HepG2 (cell line): ENCODE results near the gene RUVBL1. TPM values are rescaled to one million over a fixed set of nuclear protein-coding genes. Genes with fewer than 3 reads are reported as not detected.

Source experiments
- ARID5B ChIP-seq: IDR thresholded peaks from 2 replicates; pipeline ENCODE4 v1.4.0; 2020; ENCODE audit warnings: mild to moderate bottlenecking, missing genetic modification reagents
- EEA1 ChIP-seq: sonication (generic); formaldehyde crosslinking; IDR thresholded peaks from 2 replicates; pipeline ENCODE4 v1.5.1; 2020; ENCODE audit warnings: mild to moderate bottlenecking, missing genetic modification reagents, borderline replicate concordance
- HHEX ChIP-seq: IDR thresholded peaks from 2 replicates; pipeline ENCODE4 v1.6.1; 2016; ENCODE audit warnings: control low read depth
- IRF2 ChIP-seq: IDR thresholded peaks from 2 replicates; pipeline ENCODE4 v1.6.1; 2018; ENCODE audit warnings: missing genetic modification reagents, missing compliant biosample characterization
- MED1 ChIP-seq: sonication (generic); formaldehyde crosslinking; IDR thresholded peaks from 2 replicates; pipeline ENCODE4 v1.4.0; 2020; ENCODE audit warnings: missing genetic modification reagents
- MEIS1 ChIP-seq: sonication (generic); formaldehyde crosslinking; IDR thresholded peaks from 2 replicates; pipeline ENCODE4 v1.9.0; 2021; ENCODE audit warnings: mild to moderate bottlenecking, missing genetic modification reagents, moderate library complexity, borderline replicate concordance
- MEIS2 ChIP-seq: sonication (generic); formaldehyde crosslinking; IDR thresholded peaks from 2 replicates; pipeline ENCODE4 v1.9.0; 2021; ENCODE audit warnings: mild to moderate bottlenecking, missing genetic modification reagents
- MIER3 ChIP-seq: IDR thresholded peaks from 2 replicates; pipeline ENCODE4 v1.6.1; 2016; ENCODE audit warnings: missing compliant biosample characterization, borderline replicate concordance
- NPAS2 ChIP-seq: sonication (generic); formaldehyde crosslinking; IDR thresholded peaks from 2 replicates; pipeline ENCODE4 v1.8.0; 2022; ENCODE audit warnings: mild to moderate bottlenecking, missing genetic modification reagents, borderline replicate concordance
- RELA ChIP-seq: sonication (generic); formaldehyde crosslinking; IDR thresholded peaks from 2 replicates; pipeline ENCODE4 v1.4.0; 2020; ENCODE audit warnings: missing genetic modification reagents
- RFXAP ChIP-seq: sonication (generic); formaldehyde crosslinking; IDR thresholded peaks from 2 replicates; pipeline ENCODE4 v1.4.0; 2020; ENCODE audit warnings: missing genetic modification reagents, borderline replicate concordance
- SOX5 ChIP-seq: IDR thresholded peaks from 2 replicates; pipeline ENCODE4 v1.6.1; 2016; ENCODE audit warnings: borderline replicate concordance
- SP5 ChIP-seq: IDR thresholded peaks from 2 replicates; pipeline ENCODE4 v1.6.1; 2016; ENCODE audit warnings: low read depth, borderline replicate concordance
- TCF7 ChIP-seq: sonication (generic); IDR thresholded peaks from 2 replicates; pipeline ENCODE4 v1.6.1; 2016; ENCODE audit warnings: antibody characterized with exemption, low read depth
- TMF1 ChIP-seq: sonication (generic); formaldehyde crosslinking; IDR thresholded peaks from 2 replicates; pipeline ENCODE4 v1.8.1; 2022; ENCODE audit warnings: low read depth, missing genetic modification reagents
- ZBTB42 ChIP-seq: sonication (generic); formaldehyde crosslinking; IDR thresholded peaks from 2 replicates; pipeline ENCODE4 v1.5.0; 2020; ENCODE audit warnings: mild to moderate bottlenecking, missing genetic modification reagents
- ZBTB7A ChIP-seq: sonication (generic); formaldehyde crosslinking; IDR thresholded peaks from 2 replicates; pipeline ENCODE4 v1.8.0; 2022; ENCODE audit warnings: mild to moderate bottlenecking, missing genetic modification reagents
- ZNF12 ChIP-seq: sonication (generic); formaldehyde crosslinking; IDR thresholded peaks from 2 replicates; pipeline ENCODE4 v1.5.0; 2020; ENCODE audit warnings: missing genetic modification reagents
- ZNF17 ChIP-seq: sonication (generic); formaldehyde crosslinking; IDR thresholded peaks from 2 replicates; pipeline ENCODE4 v1.5.0; 2020; ENCODE audit warnings: mild to moderate bottlenecking, missing genetic modification reagents
- ZNF253 ChIP-seq: sonication (generic); formaldehyde crosslinking; IDR thresholded peaks from 2 replicates; pipeline ENCODE4 v1.8.0; 2022; ENCODE audit warnings: mild to moderate bottlenecking, missing genetic modification reagents, borderline replicate concordance
- ZNF3 ChIP-seq: IDR thresholded peaks from 2 replicates; pipeline ENCODE4 v1.7.0; 2017; ENCODE audit warnings: inconsistent platforms
- ZNF382 ChIP-seq: sonication (generic); formaldehyde crosslinking; IDR thresholded peaks from 2 replicates; pipeline ENCODE4 v1.5.0; 2020; ENCODE audit warnings: missing genetic modification reagents, mild to moderate bottlenecking, borderline replicate concordance
- ZNF510 ChIP-seq: sonication (generic); formaldehyde crosslinking; IDR thresholded peaks from 2 replicates; pipeline ENCODE4 v1.4.0; 2020; ENCODE audit warnings: low read depth, mild to moderate bottlenecking, missing genetic modification reagents
- ZNF550 ChIP-seq: sonication (generic); formaldehyde crosslinking; IDR thresholded peaks from 2 replicates; pipeline ENCODE4 v1.4.0; 2020; ENCODE audit warnings: mild to moderate bottlenecking, missing genetic modification reagents, borderline replicate concordance
- ZNF616 ChIP-seq: sonication (generic); formaldehyde crosslinking; IDR thresholded peaks from 2 replicates; pipeline ENCODE4 v1.5.0; 2020; ENCODE audit warnings: low read depth, mild to moderate bottlenecking, missing genetic modification reagents
- ZNF800 ChIP-seq: sonication (generic); formaldehyde crosslinking; IDR thresholded peaks from 2 replicates; pipeline ENCODE4 v1.4.0; 2020; ENCODE audit warnings: missing genetic modification reagents
- polyA plus RNA-seq, 8 experiments: library from polyadenylated mRNA; depleted of rRNA in 3 of 8; stranded (reverse) in 7 of 8; unstranded in 1 of 8; fragments of >200 nt; fragmentation: Illumina TruSeq in 4 of 8; extraction: Trizol in 4 of 8; gene quantifications; 2 replicates each; pipeline versions ENCODE4 v1.2.1 to v1.2.3, GENCODE V29; 2011 to 2016; ENCODE audit warnings: low read depth in 4 of 8, missing spikeins in 1 of 8, mixed read lengths in 1 of 8; ENCODE audit not compliant: insufficient read depth in 1 of 8
- total RNA-seq, 5 experiments: library from RNA; depleted of rRNA; stranded (reverse); fragments of >200 nt; fragmentation: Illumina TruSeq; extraction: Trizol; gene quantifications; 2 replicates each; pipeline ENCODE4 v1.2.3, GENCODE V29; 2016; ENCODE audit warnings: low read depth in 1 of 5

The RUVBL1 gene
- total and polyA plus RNA-seq, 2 of the 13 experiments (the other 11 are each of a cell fraction or from before 2014, with no cell fraction given) = 32.7 to 86.3 TPM

GRCh38 chr3:128036119-128036518, 87.5 kb downstream of the RUVBL1 start (continued):
- 0 out of 2 replicates have a peak, but pooled peaks have one; percentile 30 for TF ChIP-seq MED1 (CRISPR knock-in tag)
- TF ChIP-seq MEIS2 (CRISPR knock-in tag) = no peak
- no peak for TF ChIP-seq RFXAP (CRISPR knock-in tag)
- no peak for TF ChIP-seq ZNF382
- TF ChIP-seq TMF1 = no peak
- no peak for TF ChIP-seq EEA1 (CRISPR knock-in tag)
- TF ChIP-seq ZNF12 (CRISPR knock-in tag) = no peak
- no peak; the same call in 1 of the 2 replicates for TF ChIP-seq IRF2
- TF ChIP-seq MIER3 (CRISPR knock-in tag) = 0 out of 2 replicates have a peak, but pooled peaks have one; percentile 40
- peak; percentile 29; the same call in 1 of the 2 replicates for TF ChIP-seq TCF7
- peak; percentile 82 for TF ChIP-seq ARID5B
- no peak for TF ChIP-seq SP5 (CRISPR knock-in tag)
- TF ChIP-seq ZNF3 (CRISPR knock-in tag) = peak; percentile 57; the same call in 1 of the 2 replicates
- TF ChIP-seq ZNF550 (CRISPR knock-in tag) = peak; percentile 100
- peak; percentile 64; the same call in 1 of the 2 replicates for TF ChIP-seq MEIS1 (CRISPR knock-in tag)
- peak; percentile 78; the same call in 1 of the 2 replicates for TF ChIP-seq SOX5
- no peak for TF ChIP-seq ZBTB42 (CRISPR knock-in tag)
- no peak for TF ChIP-seq ZNF17
- TF ChIP-seq ZBTB7A = no peak
- TF ChIP-seq ZNF253 = no peak
- no peak for TF ChIP-seq ZNF510 (CRISPR knock-in tag)
- no peak for TF ChIP-seq NPAS2 (CRISPR knock-in tag)
- TF ChIP-seq ZNF800 = no peak
- no peak for TF ChIP-seq RELA (CRISPR knock-in tag)
- no peak for TF ChIP-seq ZNF616 (CRISPR knock-in tag)
- TF ChIP-seq HHEX (CRISPR knock-in tag) = peak; percentile 75
